ENCODE data around the gene SLC9A6. TPM values are rescaled to one million over a fixed set of nuclear protein-coding genes. Genes with fewer than 3 reads are reported as not detected.

Gene SLC9A6
- total RNA-seq (2022; extraction: Qiagen RNA extraction), result 7.5 to 9.4 TPM (median 8.8 TPM) in 5 replicates

GRCh38 chrX:135985157-135985972 is at the start of gene SLC9A6:
Gene SLC9A6, plus strand, starts transcription at chrX:135985435. Its CDS starts 224 bp downstream, at chrX:135985659.

GRCh38 chrX:135973548-135974278 is 11.5 kb upstream of the SLC9A6 start, which contains the start of gene MMGT1:
Gene MMGT1, minus strand, starts transcription at chrX:135973988. Its CDS starts 313 bp downstream, at chrX:135973675.

Other genes starting within 250 kb of the SLC9A6 start
- gene CT45A3, start 217.2 kb upstream of the SLC9A6 start, total RNA-seq (2022; extraction: Qiagen RNA extraction), result 0.11 to 0.16 TPM in 2 of 5 replicates, not detected in the others
- 0.08 to 0.42 TPM in 2 of 5 replicates, not detected in the others for gene CT45A5, start 199.9 kb upstream of the SLC9A6 start, total RNA-seq (2022; extraction: Qiagen RNA extraction)
- not detected in 5 replicates for gene CT45A6, start 182.6 kb upstream of the SLC9A6 start, total RNA-seq (2022; extraction: Qiagen RNA extraction)
- 0.09 TPM in 1 of 5 replicates, not detected in the others for gene CT45A2, start 165.4 kb upstream of the SLC9A6 start, total RNA-seq (2022; extraction: Qiagen RNA extraction)
- not detected in 5 replicates for gene CT45A7, start 148.2 kb upstream of the SLC9A6 start, total RNA-seq (2022; extraction: Qiagen RNA extraction)
- not detected in 5 replicates for gene CT45A8, start 130.9 kb upstream of the SLC9A6 start, total RNA-seq (2022; extraction: Qiagen RNA extraction)
- gene CT45A9, start 113.6 kb upstream of the SLC9A6 start, total RNA-seq (2022; extraction: Qiagen RNA extraction), result not detected in 5 replicates
- 0.13 to 0.38 TPM (median 0.32 TPM) in 4 of 5 replicates, not detected in the other for gene CT45A10, start 92.0 kb upstream of the SLC9A6 start, total RNA-seq (2022; extraction: Qiagen RNA extraction)
- 0.06 to 0.08 TPM in 2 of 5 replicates, not detected in the others for gene SAGE1, start 91.7 kb upstream of the SLC9A6 start, total RNA-seq (2022; extraction: Qiagen RNA extraction)
- 15.8 to 17.8 TPM (median 16.6 TPM) in 5 replicates for gene MMGT1, start 11.4 kb upstream of the SLC9A6 start, total RNA-seq (2022; extraction: Qiagen RNA extraction)
- gene FHL1, start 162.1 kb downstream of the SLC9A6 start, total RNA-seq (2022; extraction: Qiagen RNA extraction), result 19.4 to 24.8 TPM (median 24.0 TPM) in 5 replicates